NB4 (cell line): ENCODE data around the gene RAB25.

Experiments
- DNase-seq: peaks from one replicate; pipeline ENCODE4 v3.0.0; 2010; ENCODE audit warnings: low read depth
- H3K4me3 ChIP-seq: one replicate; pipeline ENCODE4 v1.5.1; 2011; ENCODE audit warnings: mild to moderate bottlenecking, low read depth, low read length, moderate library complexity
- CTCF ChIP-seq: IDR thresholded peaks from one replicate; pipeline ENCODE4 v1.5.1; 2012; ENCODE audit warnings: low read depth, low read length
- MYC ChIP-seq: IDR thresholded peaks from 2 replicates; pipeline ENCODE4 v1.6.1; 2011; ENCODE audit warnings: low read depth, low read length
- POLR2A ChIP-seq: IDR thresholded peaks from 2 replicates; pipeline ENCODE4 v1.6.1; 2011; ENCODE audit warnings: mild to moderate bottlenecking; ENCODE audit not compliant: insufficient read length; ENCODE audit errors: extremely low read depth
- TF ChIP-seq, protein P1 (sequence below): IDR thresholded peaks from 2 replicates; pipeline ENCODE4 v1.6.1; 2011; ENCODE audit warnings: low read depth, low read length

The RAB25 gene

GRCh38 chr1:156082309-156083091, 21.5 kb downstream of the RAB25 start, which contains the start of gene MEX3A:
TSS of gene MEX3A (minus strand) at chr1:156082465. CDS start at chr1:156081998, 467 bp downstream.
- TF ChIP-seq, protein P1, sequence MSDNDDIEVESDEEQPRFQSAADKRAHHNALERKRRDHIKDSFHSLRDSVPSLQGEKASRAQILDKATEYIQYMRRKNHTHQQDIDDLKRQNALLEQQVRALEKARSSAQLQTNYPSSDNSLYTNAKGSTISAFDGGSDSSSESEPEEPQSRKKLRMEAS = peak; percentile 56; the same call in 1 of the 2 replicates
- TF ChIP-seq MYC (peak; percentile 59; the same call in 1 of the 2 replicates), POLR2A (no peak), CTCF (peak; percentile 3)
- peak within 1 kb of the TSS; percentile 69 for H3K4me3 ChIP-seq
- DNase-seq = peak; percentile 73

DNA sequence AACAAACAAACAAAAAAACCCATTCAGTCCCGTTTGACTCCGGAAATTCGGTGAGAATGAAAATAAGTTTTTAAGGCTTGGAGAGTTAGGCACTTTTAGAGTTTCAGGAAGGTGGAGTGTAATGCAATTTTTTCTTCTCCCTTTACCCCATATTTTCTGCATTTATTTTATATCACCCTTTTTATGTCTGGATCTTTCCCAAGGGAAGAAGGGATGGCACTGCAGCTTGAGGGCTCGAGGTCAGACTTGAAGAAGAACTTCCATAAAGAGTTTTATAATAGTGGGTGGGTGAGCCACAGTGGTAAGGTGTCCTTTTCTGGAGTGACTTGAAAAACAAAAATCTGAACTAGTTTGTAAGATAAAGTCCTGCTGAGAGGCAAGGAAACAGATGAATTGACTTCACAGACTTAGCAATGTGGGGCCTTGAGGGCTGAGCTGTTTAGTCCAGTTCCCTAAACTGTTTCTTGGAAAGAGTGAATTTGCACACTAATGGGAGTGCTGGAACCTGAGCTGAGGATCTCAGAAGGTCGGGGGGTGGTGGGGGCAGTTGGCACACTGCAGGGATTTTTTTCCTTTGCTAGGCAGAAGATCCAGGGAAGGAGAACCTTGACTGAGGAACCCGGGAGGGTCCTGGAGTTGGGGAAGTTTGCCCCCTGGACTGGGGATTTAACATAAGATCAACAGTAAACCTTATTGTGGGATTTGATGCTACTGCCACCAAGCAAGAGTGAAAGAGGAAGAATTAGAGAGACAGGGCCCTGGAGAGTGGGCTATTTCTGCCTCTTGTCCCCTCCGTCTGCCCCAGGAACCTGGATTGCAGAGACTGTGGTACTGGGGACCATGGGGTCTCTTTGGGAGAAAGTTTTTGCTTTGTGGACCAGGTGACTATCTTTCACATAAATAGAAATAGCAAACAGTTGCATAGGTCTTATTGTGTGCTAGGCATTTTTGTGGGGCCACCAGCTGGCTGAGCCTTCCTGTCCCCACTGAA, 23.1 kb downstream of the RAB25 start:
- TF ChIP-seq, protein P1 = no peak
- TF ChIP-seq POLR2A = no peak
- no peak for TF ChIP-seq MYC
- TF ChIP-seq CTCF = no peak
- DNase-seq = no peak
- no peak overlapping the region for H3K4me3 ChIP-seq

GRCh38 chr1:156086256-156086662, 25.3 kb downstream of the RAB25 start:
- TF ChIP-seq MYC (no peak), POLR2A (no peak), CTCF (no peak)
- TF ChIP-seq, protein P1 = no peak
- no peak overlapping the region for H3K4me3 ChIP-seq
- DNase-seq = no peak

DNA sequence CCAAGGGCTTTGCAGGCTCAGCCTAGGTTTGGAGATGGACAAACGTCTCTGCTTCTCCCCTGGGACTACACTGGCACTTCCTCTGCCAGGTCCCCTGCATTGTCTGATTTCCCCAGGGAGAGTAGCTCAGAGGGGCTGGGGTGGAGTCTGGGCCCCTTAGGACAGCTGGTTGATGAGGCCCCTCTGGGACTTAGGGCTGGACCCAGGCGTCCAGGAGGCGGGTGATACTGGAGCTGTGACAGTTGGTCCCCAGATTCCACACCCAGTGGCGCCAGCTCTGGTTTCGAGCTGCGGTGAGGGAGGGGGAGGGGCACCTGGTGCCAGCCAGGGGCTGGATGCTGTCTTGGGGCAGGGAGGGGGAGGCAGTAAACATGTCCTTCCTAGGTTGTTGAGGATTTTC, 28.7 kb downstream of the RAB25 start:
- peak; percentile 84 for DNase-seq
- no peak for TF ChIP-seq CTCF
- TF ChIP-seq, protein P1 = no peak
- no peak for TF ChIP-seq POLR2A
- no peak for TF ChIP-seq MYC
- no peak overlapping the region for H3K4me3 ChIP-seq

GRCh38 chr1:156090138-156090839, 29.3 kb downstream of the RAB25 start:
- no peak overlapping the region for H3K4me3 ChIP-seq
- DNase-seq = peak; percentile 62
- TF ChIP-seq POLR2A (no peak), MYC (no peak), CTCF (no peak)
- TF ChIP-seq, protein P1 = no peak; the same call in 1 of the 2 replicates
